ENCODE data around the gene LTBP1.

LTBP1 gene

DNA sequence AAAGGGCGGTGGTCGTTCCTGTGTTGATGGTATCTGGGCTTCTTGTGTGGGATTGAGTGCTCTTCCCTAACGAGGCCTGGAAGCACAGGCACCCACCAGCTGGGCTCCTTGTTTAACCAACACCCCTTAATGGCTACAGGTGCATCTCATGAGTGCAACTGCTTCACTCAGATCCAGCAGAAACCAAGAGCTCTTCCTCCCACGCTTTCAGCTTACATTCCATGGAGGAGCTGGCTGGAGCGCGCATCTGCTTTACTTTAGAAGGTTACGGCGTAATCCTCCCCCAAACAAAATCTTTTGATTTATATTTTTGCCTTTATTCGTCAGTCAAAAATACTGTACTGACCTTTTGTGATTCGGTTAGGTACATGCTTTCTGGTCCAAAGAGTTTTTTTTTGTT, 174.7 kb downstream of the LTBP1 start:
- no peak for DNase-seq

DNA sequence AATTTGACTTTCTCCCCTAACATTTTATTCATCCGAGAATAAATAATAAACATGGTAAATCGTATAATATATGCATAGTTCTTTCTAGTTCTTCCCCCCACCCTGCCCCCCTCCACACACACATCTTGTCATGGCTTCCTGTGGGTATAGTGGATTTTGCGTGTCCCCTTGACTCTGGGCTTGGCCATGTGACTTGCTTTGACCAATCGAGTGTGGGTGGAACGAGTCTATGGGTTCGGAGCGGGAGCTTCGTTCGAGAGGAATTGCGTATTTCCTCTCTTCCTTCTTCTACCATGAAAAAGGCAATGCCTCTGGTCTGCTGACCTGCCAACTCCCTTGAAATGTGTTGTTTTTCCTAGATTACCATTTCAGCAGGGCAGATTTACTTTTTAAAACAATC, 175.2 kb downstream of the LTBP1 start:
- no peak for DNase-seq

DNA sequence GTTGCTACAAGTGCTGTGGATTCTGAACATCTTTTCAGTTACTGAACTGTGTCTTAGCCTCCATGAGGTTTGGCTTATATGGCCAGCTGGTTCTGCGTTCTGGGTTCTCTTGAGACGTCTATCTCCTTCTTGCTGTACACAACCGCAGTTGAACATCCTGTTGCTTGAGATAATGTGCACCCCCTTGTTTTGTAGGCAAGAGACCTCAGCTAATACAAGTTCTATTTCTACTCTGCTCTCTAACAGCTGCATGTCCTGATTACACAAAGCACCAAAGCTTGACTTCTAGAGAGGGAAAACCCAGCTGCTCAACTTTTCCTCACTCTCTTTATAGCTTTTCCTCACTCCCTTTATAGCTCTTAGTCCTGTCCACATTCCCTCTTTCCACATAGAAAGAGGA, 176.0 kb downstream of the LTBP1 start:
- no peak for DNase-seq

DNA sequence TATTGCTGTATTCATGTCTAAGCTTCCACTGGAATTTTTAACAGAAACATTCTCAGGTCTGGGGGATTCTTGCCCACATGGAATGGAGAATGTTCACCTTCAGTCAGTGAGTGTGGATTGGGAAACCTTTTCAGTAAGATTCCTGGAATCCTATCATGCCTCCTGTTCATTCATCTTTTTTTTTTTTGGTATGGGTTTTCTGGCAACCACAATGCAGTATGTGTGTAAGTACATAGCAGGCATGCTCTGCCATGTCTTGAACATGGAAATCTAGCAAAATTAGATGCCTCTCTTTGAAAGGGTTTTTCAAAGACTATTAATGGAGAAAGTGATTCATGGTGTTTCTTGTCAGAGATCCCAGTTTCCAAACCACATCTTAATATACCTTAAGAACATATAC, 176.5 kb downstream of the LTBP1 start:
- DNase-seq, result no peak

DNA sequence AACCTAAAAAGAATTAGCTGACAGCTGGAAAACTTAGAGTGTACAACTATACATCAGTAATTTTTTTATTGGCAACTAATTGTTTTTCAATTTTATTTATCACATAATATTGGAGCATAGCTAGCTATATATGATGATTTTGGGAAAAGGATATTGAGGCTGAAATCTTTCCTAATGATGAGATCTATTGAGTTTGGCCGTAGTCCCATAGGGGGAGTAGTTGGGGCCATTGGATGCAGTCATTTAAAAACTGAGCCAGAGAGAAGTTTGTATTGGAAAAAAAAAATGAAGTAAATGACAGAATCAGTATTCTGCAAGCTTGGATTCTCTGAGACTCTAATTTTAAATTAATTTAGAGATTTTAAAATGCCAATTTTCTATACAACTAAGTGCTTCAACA, 179.8 kb downstream of the LTBP1 start:
- no peak for DNase-seq

DNA sequence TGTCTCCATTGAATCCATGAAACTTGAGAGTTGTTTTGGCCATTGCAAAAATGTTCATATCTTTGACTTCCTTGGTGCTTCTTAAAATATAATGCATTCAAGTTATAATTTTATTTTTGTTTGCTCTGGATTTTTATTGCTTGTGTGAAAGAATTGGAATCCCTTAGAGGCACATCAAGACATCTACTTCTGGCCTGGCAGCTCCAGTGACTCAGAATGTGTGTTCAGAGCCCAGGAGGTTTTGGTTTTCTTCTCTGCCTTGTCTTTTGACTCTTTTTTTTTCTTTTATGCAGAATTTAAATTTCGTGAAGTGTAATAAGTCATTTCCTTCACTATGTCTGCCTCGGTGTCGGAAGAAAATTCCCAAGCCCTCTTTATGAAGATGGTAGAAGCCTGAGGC, 180.2 kb downstream of the LTBP1 start:
- DNase-seq, result no peak

DNA sequence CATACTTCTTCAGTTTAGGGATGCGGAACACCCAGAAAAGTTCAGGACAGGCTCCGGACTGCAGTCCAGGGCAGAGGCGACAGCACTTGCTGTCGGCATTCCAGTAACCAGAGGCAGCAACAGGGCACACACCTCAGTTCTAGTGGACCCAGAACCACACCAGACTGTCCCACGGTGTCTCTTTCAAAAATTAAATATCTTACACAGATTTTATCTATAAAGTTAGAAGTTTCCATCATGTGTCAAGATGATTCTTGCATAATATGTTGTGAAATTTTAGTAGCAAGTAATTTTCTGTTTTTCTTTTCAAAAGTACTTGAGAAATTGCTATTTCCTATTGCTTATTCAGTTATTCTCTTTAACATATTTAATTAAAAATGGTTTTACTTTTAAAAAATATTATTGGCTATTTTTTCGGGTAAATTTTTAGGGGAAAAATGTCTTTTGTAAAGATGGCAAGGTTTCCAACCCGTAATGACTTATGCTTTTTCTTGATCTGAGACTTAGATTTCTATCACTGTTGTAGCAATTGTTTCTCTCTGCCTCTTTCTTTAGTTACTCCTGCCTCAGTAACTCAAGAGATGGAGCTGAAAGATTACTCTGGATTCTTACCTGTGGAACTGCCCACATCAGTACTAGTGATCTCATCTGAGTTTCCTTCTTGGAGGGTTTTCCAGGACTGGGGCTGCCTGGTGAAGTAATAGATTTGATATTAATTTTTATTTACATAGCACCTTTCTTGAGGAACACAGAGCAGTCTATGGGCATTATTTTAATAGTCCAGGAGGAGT, 182.7 kb downstream of the LTBP1 start:
- no peak for DNase-seq

DNA sequence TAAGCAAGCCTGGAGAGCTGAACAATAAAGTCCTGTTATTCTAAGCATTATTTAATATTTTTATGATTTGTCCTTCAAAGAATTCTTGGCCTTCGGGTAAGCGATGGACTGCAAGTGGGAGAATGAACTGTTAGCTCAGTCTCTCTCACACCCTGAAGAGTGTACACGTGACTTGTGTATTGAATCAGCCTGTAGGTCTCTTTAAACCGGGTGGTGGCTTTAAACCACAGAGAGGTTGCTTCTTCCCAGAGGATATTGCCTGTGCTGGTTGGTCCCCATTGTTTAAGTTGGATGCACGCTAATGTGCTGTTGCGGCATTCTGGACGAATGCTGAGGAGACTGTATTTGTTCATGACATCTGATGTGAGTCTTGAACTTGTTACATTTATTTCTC, 183.3 kb downstream of the LTBP1 start:
- no peak for DNase-seq

DNA sequence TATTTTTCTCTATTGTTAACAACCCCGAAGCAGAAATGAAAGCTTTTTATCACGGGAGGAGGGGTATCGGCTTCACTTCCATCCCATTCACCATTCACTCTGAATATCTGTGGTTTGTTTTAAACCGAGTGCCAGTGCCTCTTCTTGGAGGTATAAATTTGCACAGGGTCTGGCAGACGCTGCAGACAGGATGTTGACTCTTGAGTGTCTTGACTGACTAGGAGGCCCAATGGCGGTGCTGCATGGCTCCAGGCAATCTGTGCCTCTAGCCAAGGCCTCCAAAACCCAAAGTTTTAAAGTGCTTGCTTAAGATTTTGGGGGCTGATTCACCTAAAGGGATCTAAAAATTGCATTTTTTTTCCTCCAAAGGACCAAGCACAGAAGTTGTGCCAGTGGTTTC, 183.8 kb downstream of the LTBP1 start:
- DNase-seq, result no peak

DNA sequence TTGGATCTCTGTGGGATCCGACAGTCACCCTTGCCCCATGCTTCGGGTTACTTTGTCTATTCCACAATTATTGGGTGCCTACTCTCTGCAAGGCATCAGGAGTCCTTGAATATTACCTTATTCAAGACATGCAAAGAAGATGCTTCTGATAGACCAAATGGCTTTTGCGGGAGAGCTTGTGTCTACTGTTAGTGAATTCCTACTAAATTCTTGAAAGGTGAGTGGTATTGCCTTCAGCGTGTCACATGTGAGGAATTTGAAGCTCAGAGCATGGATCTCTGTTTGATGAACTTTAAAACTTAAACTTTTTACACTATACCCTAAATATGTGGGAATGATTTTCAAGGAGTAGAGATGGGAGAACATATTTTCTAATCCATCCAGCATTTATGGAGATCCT, 184.4 kb downstream of the LTBP1 start:
- no peak for DNase-seq

DNA sequence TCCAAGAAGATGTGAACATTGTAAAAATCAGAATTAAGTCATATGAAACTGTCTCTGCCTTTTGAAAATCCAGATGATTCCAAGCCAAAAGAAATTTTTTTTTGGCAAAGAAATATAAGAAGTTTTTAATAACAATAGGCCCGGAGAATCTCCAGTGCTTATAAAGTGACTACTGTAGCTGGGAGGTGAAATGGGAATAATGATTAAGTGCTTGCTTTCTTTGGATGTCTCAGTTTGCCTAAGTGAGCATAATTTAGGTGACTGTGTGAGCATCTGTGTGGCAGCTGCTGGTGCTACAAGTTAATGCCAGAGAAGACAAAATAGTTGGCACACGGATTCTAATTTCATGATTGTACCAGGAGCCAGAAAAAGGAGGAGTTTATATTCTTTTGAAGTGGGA, 185.0 kb downstream of the LTBP1 start:
- DNase-seq, result no peak

DNA sequence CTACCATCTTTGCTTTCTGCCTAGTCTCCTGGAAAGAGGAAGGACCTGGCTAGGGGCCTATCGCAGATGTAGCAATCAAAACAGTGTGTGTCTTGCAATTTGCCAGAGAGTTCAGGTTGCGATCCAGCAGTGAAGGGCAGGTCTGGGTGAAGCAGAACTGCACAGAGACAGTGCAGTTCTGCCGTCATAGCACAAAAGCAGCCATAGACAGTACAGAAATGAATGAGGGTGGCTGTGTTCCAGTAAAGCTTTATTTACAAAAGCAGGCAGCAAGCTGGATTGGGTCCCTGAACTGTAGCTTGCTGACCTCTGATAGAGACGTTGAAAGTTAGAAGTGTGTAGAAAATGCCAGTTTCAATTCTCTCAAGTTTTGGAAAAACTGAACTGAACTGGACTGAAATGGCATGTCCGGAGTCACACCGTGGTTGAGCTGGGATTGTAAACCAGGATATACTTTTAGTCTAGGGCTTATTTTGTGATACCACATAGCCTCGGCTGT, 186.8 kb downstream of the LTBP1 start:
- DNase-seq, result no peak

DNA sequence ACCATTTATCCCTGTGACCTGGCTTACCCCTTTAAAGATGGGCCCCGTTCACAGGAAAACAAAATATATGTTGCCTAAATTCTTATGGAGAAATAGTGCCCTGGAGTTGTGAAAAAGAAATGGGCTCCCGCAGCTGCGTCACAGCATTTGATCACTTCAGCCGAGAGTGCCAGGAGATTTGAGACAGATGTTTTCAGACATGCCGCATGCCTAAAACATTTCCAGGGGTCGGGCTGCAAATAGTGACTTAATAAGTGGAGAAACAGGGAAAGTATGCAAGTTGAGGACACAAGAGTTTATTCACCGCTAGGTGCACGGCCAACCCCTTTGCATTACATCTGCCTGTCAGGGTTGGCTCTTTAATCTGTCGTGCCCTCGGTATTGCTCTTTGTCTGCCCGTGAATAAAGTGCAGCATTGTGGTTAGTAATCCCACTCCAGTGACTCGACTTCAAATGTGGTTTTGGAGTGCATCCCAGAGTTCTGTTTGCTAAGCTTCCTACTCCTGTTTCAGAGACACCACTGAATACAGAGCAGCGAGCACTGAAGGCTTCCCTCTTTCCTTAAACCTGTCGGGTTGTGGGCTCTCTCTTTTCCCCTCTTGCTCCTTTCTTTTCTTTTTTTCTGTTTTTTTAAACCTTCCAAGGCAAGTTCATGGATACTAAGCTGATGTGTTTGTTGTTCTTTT, 187.5 kb downstream of the LTBP1 start:
- DNase-seq, result no peak

DNA sequence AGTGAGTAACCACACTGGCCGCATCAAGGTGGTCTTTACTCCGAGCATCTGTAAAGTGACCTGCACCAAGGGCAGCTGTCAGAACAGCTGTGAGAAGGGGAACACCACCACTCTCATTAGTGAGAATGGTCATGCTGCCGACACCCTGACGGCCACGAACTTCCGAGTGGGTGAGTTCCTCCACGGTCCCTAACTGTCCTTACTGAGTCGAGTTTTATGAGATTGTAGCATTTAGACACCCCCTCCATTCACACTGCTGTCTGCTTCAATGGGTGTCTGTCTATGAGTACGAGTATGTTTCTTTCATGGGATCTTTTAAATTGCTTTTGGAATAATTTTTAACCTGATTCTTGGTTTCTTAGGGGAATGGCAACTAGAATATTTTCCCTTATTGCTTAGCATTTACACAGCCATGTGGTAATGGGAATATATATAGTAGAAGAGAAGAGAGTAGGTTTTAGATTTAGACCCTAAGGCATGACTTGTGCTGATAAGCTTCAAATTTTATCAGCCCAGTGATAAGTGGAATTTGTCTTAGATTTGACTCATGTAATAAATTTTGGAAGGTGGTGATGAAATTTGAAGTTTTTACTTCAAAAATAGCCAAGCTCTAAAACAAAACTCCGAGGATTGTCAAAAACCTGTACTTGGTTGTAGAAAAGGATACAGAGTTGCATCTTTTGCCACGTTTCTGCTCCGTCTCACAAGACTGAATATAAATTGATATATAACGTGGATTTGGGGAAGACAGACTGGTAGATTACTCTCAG, 188.2 kb downstream of the LTBP1 start:
- DNase-seq, result no peak

DNA sequence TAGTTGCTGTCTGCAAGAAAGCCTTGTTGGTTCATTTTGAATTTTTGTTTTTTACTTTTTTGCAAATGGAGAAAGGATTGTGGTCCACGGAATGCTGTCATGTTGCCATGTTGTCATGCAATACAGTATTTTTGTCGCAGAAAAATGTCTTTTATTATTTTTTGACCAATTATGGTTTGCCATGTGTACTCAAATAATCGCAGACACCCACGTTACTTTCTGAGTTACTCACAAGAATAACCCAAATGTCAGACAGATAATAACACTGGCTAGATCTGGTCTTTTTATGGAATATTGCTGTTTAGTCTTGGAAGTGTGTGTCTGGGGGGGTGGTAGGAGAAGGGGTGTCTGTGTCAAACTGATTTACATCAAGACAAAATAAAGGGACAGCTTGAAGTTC, 188.9 kb downstream of the LTBP1 start:
- DNase-seq, result no peak

DNA sequence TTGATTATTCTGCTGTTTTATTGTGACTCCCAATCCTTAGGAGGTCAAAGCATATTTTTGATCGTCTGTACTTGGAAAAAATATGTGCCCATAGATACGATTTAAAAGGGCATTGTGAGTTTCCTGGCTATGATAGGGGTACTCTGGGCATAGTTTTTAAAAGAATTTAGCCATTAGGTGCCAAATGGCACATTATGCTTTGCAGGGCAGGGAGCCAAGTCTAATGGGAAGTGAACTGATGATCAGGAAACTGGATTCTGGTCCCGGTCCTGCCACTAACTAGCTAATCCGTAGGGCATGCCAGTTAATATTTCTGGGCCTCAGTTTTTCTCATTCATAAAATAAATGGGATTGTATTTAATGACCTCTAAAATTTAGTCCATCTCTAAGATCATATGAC, 189.3 kb downstream of the LTBP1 start:
- DNase-seq, result no peak

DNA sequence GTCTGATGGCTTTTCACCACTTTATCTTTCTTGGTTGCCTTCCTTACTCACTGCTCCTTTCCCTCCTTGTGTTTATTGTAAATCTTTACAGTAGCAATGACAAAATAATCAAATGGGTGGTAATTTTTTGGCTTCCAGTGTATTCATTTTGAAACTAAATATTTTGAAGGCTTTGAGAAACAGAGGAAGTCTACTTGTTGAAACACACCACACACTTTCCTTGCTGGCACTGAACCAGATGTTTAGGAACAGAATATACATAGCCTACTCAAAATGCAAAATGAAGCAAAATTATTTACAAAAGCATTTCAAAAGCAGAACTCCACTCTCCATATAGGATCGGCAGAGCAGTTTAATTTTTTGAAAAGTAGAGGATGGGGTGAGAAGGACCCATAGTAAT, 189.8 kb downstream of the LTBP1 start:
- no peak for DNase-seq

DNA sequence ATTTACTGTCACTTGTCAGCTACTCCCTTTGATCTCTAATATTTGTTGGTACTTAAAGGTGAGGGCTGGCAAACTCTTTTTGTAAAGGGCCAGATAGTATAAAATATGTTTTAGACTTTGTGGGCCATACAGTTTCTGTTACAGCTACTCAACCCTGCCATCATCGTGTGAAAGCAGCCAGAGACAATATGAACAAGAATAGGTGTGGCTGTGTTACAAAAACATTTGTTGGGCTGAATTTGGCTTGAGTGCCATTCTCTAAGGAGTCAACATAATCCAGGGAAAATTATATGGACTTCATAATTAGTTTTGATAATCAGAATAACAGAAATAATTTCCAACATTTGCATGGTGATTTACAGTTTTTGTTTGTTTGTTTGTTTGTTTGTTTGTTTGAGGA, 190.6 kb downstream of the LTBP1 start:
- no peak for DNase-seq

DNA sequence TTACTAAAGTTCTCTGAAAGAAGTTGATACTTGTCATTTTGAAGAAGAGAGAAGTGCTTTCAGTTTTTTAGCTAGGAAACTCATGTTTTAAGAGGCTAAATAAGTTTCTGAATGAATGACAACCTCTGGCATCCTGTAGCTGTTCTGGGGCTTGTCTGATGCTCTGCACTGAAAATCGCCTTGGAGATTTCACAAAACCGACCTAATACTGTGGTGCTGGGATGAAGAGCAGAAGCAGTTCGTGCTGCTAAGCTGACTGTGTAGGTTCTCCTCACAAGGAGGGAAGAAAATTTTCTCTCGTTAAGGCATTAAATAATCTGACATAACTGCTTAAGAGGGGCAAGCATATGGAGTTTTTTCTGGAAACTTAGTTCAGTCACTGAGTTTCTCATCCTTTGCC, 193.2 kb downstream of the LTBP1 start:
- DNase-seq, result no peak

DNA sequence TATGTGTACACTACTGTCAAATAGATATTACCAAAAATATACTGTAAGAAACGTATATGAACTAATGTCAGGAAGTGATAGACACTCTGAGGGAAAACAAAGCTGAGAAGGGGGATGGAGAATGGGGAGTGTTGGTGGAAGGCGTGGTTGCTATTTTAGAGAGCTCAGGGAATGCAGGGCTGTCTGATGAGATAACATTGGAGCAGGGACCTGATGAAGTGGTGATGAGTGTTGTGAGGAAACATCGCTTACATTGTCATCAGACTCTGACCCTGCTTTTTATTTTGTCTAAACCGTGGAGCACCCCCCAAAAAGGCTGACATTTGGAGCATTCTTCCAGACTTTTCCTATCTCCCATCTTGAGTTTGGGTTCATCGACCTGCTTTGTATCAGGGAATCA, 194.7 kb downstream of the LTBP1 start:
- no peak for DNase-seq

DNA sequence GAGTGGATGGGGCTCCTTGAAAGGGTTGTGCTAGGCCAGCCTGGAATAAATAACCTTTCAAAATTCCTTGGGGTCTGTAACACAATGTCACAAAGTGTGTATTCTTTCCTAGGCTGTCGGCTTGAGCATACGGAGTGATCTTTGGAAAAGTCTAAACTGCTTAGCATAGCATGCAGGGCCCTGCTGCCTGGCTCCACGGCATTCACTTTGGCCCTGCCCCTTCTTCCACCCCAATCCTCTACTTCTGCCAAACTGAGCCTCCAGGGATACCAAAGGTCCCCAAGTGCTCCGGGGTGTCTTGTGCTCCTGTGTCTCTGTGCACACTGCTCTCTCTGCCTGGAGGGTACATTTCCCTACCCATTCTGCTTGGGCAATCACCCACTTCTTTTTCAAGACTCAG, 196.1 kb downstream of the LTBP1 start:
- no peak for DNase-seq

DNA sequence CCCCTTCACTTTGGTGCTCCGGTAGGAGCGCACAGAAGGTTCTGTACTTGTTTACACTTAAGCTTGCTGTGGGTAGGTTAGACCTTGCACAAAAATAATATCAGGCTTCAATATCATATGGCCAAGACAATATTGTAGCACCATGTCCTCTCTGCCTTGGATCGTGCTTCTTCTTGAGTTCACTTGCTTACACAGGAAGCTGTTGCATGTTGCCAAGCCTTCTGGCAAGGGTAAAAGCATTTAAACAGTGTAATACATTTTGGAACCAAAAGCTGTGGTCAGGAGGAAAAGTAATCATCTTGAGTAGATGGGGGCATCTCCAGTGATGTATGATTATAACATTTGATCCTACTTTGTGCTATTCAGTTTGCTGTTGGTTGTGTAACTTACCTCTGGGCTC, 197.5 kb downstream of the LTBP1 start:
- no peak for DNase-seq

DNA sequence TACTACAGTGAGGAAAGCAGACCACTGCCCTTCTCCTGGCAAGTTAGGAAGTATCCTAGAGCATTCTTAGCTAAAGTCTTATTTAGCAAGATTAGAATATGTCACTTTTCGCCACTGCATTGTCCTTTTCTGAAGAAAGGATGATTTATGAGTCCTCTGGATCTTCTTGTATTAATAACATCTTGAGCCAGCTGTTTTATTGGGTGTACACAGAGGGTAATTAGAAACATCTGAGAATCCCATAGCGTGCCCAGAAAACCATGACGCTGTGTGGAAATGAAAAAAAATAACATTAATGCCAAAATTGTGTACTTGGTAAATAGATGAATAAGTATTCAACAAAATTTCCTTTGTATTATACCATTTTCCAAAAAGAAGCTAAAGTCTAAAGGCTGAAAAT, 198.7 kb downstream of the LTBP1 start:
- DNase-seq, result no peak

DNA sequence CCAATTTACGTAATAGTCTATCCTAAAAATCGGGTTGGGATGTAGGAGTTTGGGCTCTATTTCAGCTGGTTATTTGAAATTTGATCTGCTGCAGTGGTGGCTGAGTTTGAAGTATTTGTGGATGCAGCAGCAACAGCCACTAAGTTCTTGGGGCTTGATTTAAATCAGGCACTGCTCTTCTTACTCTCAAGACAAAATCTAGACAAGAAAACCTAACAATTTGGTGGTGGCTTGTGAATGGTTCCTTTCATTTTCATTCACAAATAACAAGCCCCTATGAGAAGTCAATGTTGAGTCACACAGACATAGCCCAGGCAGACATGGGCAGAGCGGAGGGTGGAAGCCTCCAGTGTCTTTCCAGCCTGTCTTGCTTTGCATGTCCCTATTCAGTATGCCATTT, 199.3 kb downstream of the LTBP1 start:
- no peak for DNase-seq

Measured in SIG-M5 (cell line).